Measurements from ENCODE around the gene TBC1D3H.
"Not testable (repeated sequence)": the region's sequence is repeated elsewhere in the genome, so short reads cannot be mapped to it uniquely, and the experiment has no call there.

The TBC1D3H gene

GRCh38 chr17:36388385-36389245 lies at the start of gene TBC1D3H:
Gene TBC1D3H (minus strand): TSS chr17:36388435. CDS start chr17:36386895, 1,540 bp downstream.
- DNase-seq (ENCODE audit: low read depth in 2 of 3, low spot score in 1 of 3) = not testable (repeated sequence)

DNA sequence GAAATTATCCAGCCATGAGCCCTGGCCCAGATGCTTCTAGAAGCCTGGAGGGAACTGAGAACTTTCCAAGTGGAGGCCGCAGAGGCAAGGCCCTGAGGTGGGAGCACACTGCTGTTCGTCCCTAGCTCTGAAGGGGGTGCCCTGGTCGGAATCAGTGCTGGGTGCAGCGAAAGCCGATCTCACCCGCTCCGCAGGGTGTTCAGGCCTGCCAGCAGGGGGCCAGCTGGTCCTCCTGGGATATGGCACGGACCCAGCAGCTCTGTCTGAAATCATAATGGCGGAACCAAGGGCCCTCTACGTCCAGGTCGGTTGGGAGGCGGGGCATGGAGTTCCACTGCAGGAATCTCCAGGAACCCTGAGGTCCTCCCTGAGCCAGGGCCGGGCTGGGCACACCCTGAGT lies 40.7 kb upstream of the TBC1D3H start:
- not testable (repeated sequence) for DNase-seq (ENCODE audit: low read depth in 2 of 3, low spot score in 1 of 3)

- DNase-seq (ENCODE audit: low read depth in 2 of 3, low spot score in 1 of 3) = not testable (repeated sequence)
These were observed 27.1 kb upstream of the TBC1D3H start for GRCh38 chr17:36415180-36415941.

- DNase-seq (ENCODE audit: low read depth in 2 of 3, low spot score in 1 of 3) = not testable (repeated sequence)
These were observed 2.9 kb upstream of the TBC1D3H start for GRCh38 chr17:36390943-36391645.

DNA sequence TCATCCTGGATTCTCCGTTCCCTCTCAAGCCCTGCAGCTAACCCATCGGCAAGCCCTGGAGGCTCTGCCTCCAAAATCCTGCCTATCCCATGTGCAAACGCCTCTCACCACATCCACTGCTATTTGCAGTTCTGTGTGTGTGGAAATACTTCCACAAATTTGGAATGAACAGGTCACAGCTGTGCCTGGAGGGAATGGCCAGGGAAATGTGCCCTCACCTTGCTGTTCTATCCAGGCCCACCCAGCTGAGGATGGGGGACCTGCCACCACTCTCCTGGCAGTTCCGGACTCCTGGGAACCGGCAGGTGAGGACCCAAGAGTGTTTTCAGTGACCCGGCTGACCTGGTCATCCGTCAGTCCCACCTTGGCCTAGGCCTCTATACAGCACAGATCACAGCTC lies 12.3 kb downstream of the TBC1D3H start:
- DNase-seq (ENCODE audit: low read depth in 2 of 3, low spot score in 1 of 3) = not testable (repeated sequence)

DNA sequence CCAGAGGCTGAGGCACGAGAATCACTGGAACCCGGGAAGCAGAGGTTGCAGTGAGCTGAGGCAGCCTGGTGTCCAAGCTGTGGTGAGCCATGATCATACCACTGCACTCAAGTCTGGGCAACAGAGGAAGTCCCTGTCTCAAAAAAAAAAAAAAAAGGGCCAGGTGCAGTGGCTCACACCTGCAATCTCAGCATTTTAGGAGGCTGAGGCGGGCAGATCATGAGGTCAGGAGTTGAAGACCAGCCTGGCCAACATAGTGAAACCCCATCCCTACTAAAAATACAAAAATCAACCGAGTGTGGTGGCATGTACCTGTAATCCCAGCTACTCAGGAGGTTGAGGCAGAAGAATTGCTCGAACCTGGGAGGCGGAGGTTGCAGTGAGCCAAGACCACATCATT lies 25.7 kb downstream of the TBC1D3H start:
- not testable (repeated sequence) for DNase-seq (ENCODE audit: low read depth in 2 of 3, low spot score in 1 of 3)
